Measurements from ENCODE around the gene THBS1. TPM values are rescaled to one million over a fixed set of nuclear protein-coding genes. Genes with fewer than 3 reads are reported as not detected.
A peak's percentile ranks its signal among the peaks of the same experiment; 100 is the strongest.

THBS1 gene
- total and polyA plus RNA-seq, 2 donors, result 244 to 462 TPM

GRCh38 chr15:39613271-39613670 lies 32.4 kb downstream of the THBS1 start:
- Histone ChIP-seq H3K36me3 (ENCODE audit: insufficient read depth) (no peaks in the 10 kb centered on the region), H3K27ac (ENCODE audit: low read depth) (no peak overlapping the region), H3K4me1 (ENCODE audit: insufficient read depth) (no peaks in the 10 kb centered on the region), H3K4me3 (ENCODE audit: low read depth, low read length) (no peak overlapping the region)
- DNase-seq (ENCODE audit: extremely low spot score), result no peak

GRCh38 chr15:39613861-39614260 lies 33.0 kb downstream of the THBS1 start:
- WGBS, result 96% methylated on average over 2 of the region's 2 CpGs
- DNase-seq (ENCODE audit: extremely low spot score), result no peak

GRCh38 chr15:39616731-39617455 lies 36.0 kb downstream of the THBS1 start:
- Histone ChIP-seq H3K4me3 (ENCODE audit: low read depth, low read length) (no peak overlapping the region), H3K27ac (ENCODE audit: low read depth) (no peak overlapping the region), H3K36me3 (ENCODE audit: insufficient read depth) (no peaks in the 10 kb centered on the region), H3K4me1 (ENCODE audit: insufficient read depth) (no peaks in the 10 kb centered on the region)
- WGBS, result 86% methylated on average over 6 of the region's 6 CpGs
- DNase-seq (ENCODE audit: extremely low spot score), result no peak

More at GRCh38 chr15:39613861-39614260, 33.0 kb downstream of the THBS1 start:
- H3K36me3 ChIP-seq (ENCODE audit: insufficient read depth), result no peaks in the 10 kb centered on the region
- H3K4me1 ChIP-seq (ENCODE audit: insufficient read depth), result no peaks in the 10 kb centered on the region
- no peak overlapping the region for H3K4me3 ChIP-seq (ENCODE audit: low read depth, low read length)
- no peak overlapping the region for H3K27ac ChIP-seq (ENCODE audit: low read depth)

GRCh38 chr15:39618063-39618823 lies 37.4 kb downstream of the THBS1 start:
- WGBS, result 63% methylated on average over 3 of the region's 3 CpGs
- Histone ChIP-seq H3K36me3 (ENCODE audit: insufficient read depth) (no peaks in the 10 kb centered on the region), H3K4me3 (ENCODE audit: low read depth, low read length) (no peak overlapping the region), H3K27ac (ENCODE audit: low read depth) (no peak overlapping the region), H3K4me1 (ENCODE audit: insufficient read depth) (no peaks in the 10 kb centered on the region)
- DNase-seq (ENCODE audit: extremely low spot score), result no peak

GRCh38 chr15:39621210-39621609 lies 40.3 kb downstream of the THBS1 start:
- DNase-seq (ENCODE audit: extremely low spot score), result no peak
- H3K4me1 ChIP-seq (ENCODE audit: insufficient read depth), result no peaks in the 10 kb centered on the region
- WGBS, result 75% methylated on average over 1 of the region's 1 CpG

GRCh38 chr15:39621976-39622375 lies 41.1 kb downstream of the THBS1 start:
- Histone ChIP-seq H3K27ac (ENCODE audit: low read depth) (no peak overlapping the region), H3K4me1 (ENCODE audit: insufficient read depth) (no peaks in the 10 kb centered on the region), H3K36me3 (ENCODE audit: insufficient read depth) (no peaks in the 10 kb centered on the region), H3K4me3 (ENCODE audit: low read depth, low read length) (no peak overlapping the region)
- 76% methylated on average over 1 of the region's 1 CpG for WGBS
- DNase-seq (ENCODE audit: extremely low spot score), result no peak

More at GRCh38 chr15:39621210-39621609, 40.3 kb downstream of the THBS1 start:
- Histone ChIP-seq H3K36me3 (ENCODE audit: insufficient read depth) (no peaks in the 10 kb centered on the region), H3K4me3 (ENCODE audit: low read depth, low read length) (no peak overlapping the region), H3K27ac (ENCODE audit: low read depth) (no peak overlapping the region)

- DNase-seq (ENCODE audit: extremely low spot score), result no peak
- Histone ChIP-seq H3K27ac (ENCODE audit: low read depth) (no peak overlapping the region), H3K4me3 (ENCODE audit: low read depth, low read length) (no peak overlapping the region), H3K4me1 (ENCODE audit: insufficient read depth) (no peaks in the 10 kb centered on the region), H3K36me3 (ENCODE audit: insufficient read depth) (no peaks in the 10 kb centered on the region)
- WGBS, result 72% methylated on average over 6 of the region's 6 CpGs
Measured at GRCh38 chr15:39622660-39623516, 42.0 kb downstream of the THBS1 start.

GRCh38 chr15:39623529-39623931 lies 42.7 kb downstream of the THBS1 start:
- H3K27ac ChIP-seq (ENCODE audit: low read depth), result no peak overlapping the region
- H3K4me1 ChIP-seq (ENCODE audit: insufficient read depth), result no peaks in the 10 kb centered on the region
- H3K36me3 ChIP-seq (ENCODE audit: insufficient read depth), result no peaks in the 10 kb centered on the region
- 84% methylated on average over 4 of the region's 4 CpGs for WGBS
- DNase-seq (ENCODE audit: extremely low spot score), result no peak
- no peak overlapping the region for H3K4me3 ChIP-seq (ENCODE audit: low read depth, low read length)

- Histone ChIP-seq H3K4me3 (ENCODE audit: low read depth, low read length) (no peak overlapping the region), H3K4me1 (ENCODE audit: insufficient read depth) (no peaks in the 10 kb centered on the region), H3K36me3 (ENCODE audit: insufficient read depth) (no peaks in the 10 kb centered on the region), H3K27ac (ENCODE audit: low read depth) (peak overlapping the region; percentile 66)
- DNase-seq (ENCODE audit: extremely low spot score), result no peak
- WGBS, result 39% methylated on average over 6 of the region's 6 CpGs
Measured at GRCh38 chr15:39624806-39625205, 43.9 kb downstream of the THBS1 start.

GRCh38 chr15:39625451-39625850 lies 44.6 kb downstream of the THBS1 start:
- Histone ChIP-seq H3K36me3 (ENCODE audit: insufficient read depth) (no peaks in the 10 kb centered on the region), H3K4me3 (ENCODE audit: low read depth, low read length) (no peak overlapping the region), H3K27ac (ENCODE audit: low read depth) (peak overlapping the region; percentile 14), H3K4me1 (ENCODE audit: insufficient read depth) (no peaks in the 10 kb centered on the region)
- DNase-seq (ENCODE audit: extremely low spot score), result no peak
- WGBS, result 90% methylated on average over 4 of the region's 4 CpGs

GRCh38 chr15:39625856-39626255 lies 45.0 kb downstream of the THBS1 start:
- Histone ChIP-seq H3K36me3 (ENCODE audit: insufficient read depth) (no peaks in the 10 kb centered on the region), H3K4me1 (ENCODE audit: insufficient read depth) (no peaks in the 10 kb centered on the region), H3K27ac (ENCODE audit: low read depth) (no peak overlapping the region), H3K4me3 (ENCODE audit: low read depth, low read length) (no peak overlapping the region)
- no peak for DNase-seq (ENCODE audit: extremely low spot score)

GRCh38 chr15:39627451-39628143 lies 46.7 kb downstream of the THBS1 start:
- no peaks in the 10 kb centered on the region for H3K36me3 ChIP-seq (ENCODE audit: insufficient read depth)
- no peak overlapping the region for H3K27ac ChIP-seq (ENCODE audit: low read depth)
- no peak for DNase-seq (ENCODE audit: extremely low spot score)
- 95% methylated on average over 3 of the region's 3 CpGs for WGBS
- H3K4me3 ChIP-seq (ENCODE audit: low read depth, low read length), result no peak overlapping the region
- no peaks in the 10 kb centered on the region for H3K4me1 ChIP-seq (ENCODE audit: insufficient read depth)

GRCh38 chr15:39628144-39628508 lies 47.2 kb downstream of the THBS1 start:
- Histone ChIP-seq H3K27ac (ENCODE audit: low read depth) (no peak overlapping the region), H3K4me3 (ENCODE audit: low read depth, low read length) (no peak overlapping the region), H3K36me3 (ENCODE audit: insufficient read depth) (no peaks in the 10 kb centered on the region), H3K4me1 (ENCODE audit: insufficient read depth) (no peaks in the 10 kb centered on the region)
- DNase-seq (ENCODE audit: extremely low spot score), result no peak
- 61% methylated on average over 5 of the region's 5 CpGs for WGBS

Measured in urinary bladder (tissue), 4 donors.